Fibroblast of skin of back (primary cell): ENCODE data around the gene SHC1.
"Not testable (repeated sequence)": the region's sequence is repeated elsewhere in the genome, so short reads cannot be mapped to it uniquely, and the experiment has no call there.

Experiments used
- DNase-seq: peaks from one replicate; pipeline ENCODE4 v3.0.0-alpha.2; 2013

Gene SHC1

GRCh38 chr1:154995301-154995983 lies 24.9 kb upstream of the SHC1 start:
- peak; percentile 86 for DNase-seq

GRCh38 chr1:154994591-154994990 lies 24.0 kb upstream of the SHC1 start:
- no peak for DNase-seq

- DNase-seq = no peak
These were observed 23.7 kb upstream of the SHC1 start for GRCh38 chr1:154994269-154994587.

- no peak for DNase-seq
These were observed 23.2 kb upstream of the SHC1 start, which contains the start of gene LENEP for GRCh38 chr1:154993572-154994268. LENEP (plus strand) TSS chr1:154993586; CDS start chr1:154993608, 22 bp downstream.

GRCh38 chr1:154992721-154993571 lies 22.4 kb upstream of the SHC1 start:
- peak; percentile 61 for DNase-seq

- no peak for DNase-seq
These were observed 19.7 kb upstream of the SHC1 start for GRCh38 chr1:154990276-154990675.

GRCh38 chr1:154989195-154989860 lies 18.8 kb upstream of the SHC1 start:
- DNase-seq = no peak

- no peak for DNase-seq
These were observed 17.8 kb upstream of the SHC1 start for GRCh38 chr1:154988058-154988954.

- DNase-seq = no peak
These were observed 16.8 kb upstream of the SHC1 start for GRCh38 chr1:154987326-154987725.

- DNase-seq = not testable (repeated sequence)
These were observed 16.2 kb upstream of the SHC1 start for GRCh38 chr1:154986736-154987135.

- DNase-seq = no peak
These were observed 13.4 kb upstream of the SHC1 start for GRCh38 chr1:154983776-154984466.

- DNase-seq = peak; percentile 100
These were observed 12.5 kb upstream of the SHC1 start, which contains the start of gene FLAD1 for GRCh38 chr1:154982897-154983648. FLAD1 (plus strand) TSS chr1:154983344; CDS start chr1:154983695, 351 bp downstream.

- DNase-seq = no peak
These were observed 11.8 kb upstream of the SHC1 start for GRCh38 chr1:154982341-154982740.

GRCh38 chr1:154978360-154978759 lies 7.8 kb upstream of the SHC1 start:
- DNase-seq = no peak

GRCh38 chr1:154977762-154978161 lies 7.2 kb upstream of the SHC1 start:
- not testable (repeated sequence) for DNase-seq

- peak; percentile 60 for DNase-seq
These were observed 5.0 kb upstream of the SHC1 start for GRCh38 chr1:154975409-154976059.

- DNase-seq = peak; percentile 95
These were observed 4.4 kb upstream of the SHC1 start for GRCh38 chr1:154974808-154975408.

GRCh38 chr1:154974102-154974807 lies 3.7 kb upstream of the SHC1 start, which contains the start of gene CKS1B:
CKS1B (plus strand) TSS chr1:154974681; CDS start chr1:154974746, 65 bp downstream.
- DNase-seq = peak; percentile 100
